NCI-H2029 treated with DMSO at 0.1 percent for 48 hours (cell line): ENCODE results near the gene DEFB121.
"Not testable (repeated sequence)": the region's sequence is repeated elsewhere in the genome, so short reads cannot be mapped to it uniquely, and the experiment has no call there.

Experiments
- DNase-seq: peaks from one replicate; lab custom pipeline; 2025; lab: John Stamatoyannopoulos, UW

Gene DEFB121

GRCh38 chr20:31406115-31406514, at the start of gene DEFB121:
DEFB121 (minus strand) TSS chr20:31406215; CDS start chr20:31406152, 63 bp downstream.
- DNase-seq, result no peak

GRCh38 chr20:31454361-31454760, 48.3 kb upstream of the DEFB121 start:
- DNase-seq, result no peak

- DNase-seq, result no peak
Observed at GRCh38 chr20:31452575-31452974, 46.6 kb upstream of the DEFB121 start.

GRCh38 chr20:31449511-31450414, 43.7 kb upstream of the DEFB121 start:
- no peak for DNase-seq

GRCh38 chr20:31446084-31446819, 40.2 kb upstream of the DEFB121 start:
- no peak for DNase-seq

GRCh38 chr20:31440012-31440659, 34.1 kb upstream of the DEFB121 start, which contains the start of gene DEFB123:
DEFB123 (plus strand) TSS chr20:31440632; CDS start chr20:31440699, 67 bp downstream.
- DNase-seq, result no peak

- DNase-seq, result no peak
Observed at GRCh38 chr20:31430568-31431115, 24.6 kb upstream of the DEFB121 start.

- DNase-seq, result not testable (repeated sequence)
Observed at GRCh38 chr20:31427576-31427975, 21.6 kb upstream of the DEFB121 start.

- not testable (repeated sequence) for DNase-seq
Observed at GRCh38 chr20:31426891-31427551, 21.0 kb upstream of the DEFB121 start.

- no peak for DNase-seq
Observed at GRCh38 chr20:31425797-31426196, 19.8 kb upstream of the DEFB121 start.

GRCh38 chr20:31418307-31418706, 12.3 kb upstream of the DEFB121 start:
- DNase-seq, result no peak

- DNase-seq, result no peak
Observed at GRCh38 chr20:31415653-31416052, 9.6 kb upstream of the DEFB121 start.

- DNase-seq, result no peak
Observed at GRCh38 chr20:31414381-31414780, 8.4 kb upstream of the DEFB121 start.

GRCh38 chr20:31410011-31410410, 4.0 kb upstream of the DEFB121 start:
- no peak for DNase-seq

- DNase-seq, result no peak
Observed at GRCh38 chr20:31403886-31404285, 2.1 kb downstream of the DEFB121 start.

GRCh38 chr20:31394900-31395299, 11.1 kb downstream of the DEFB121 start:
- DNase-seq, result no peak

GRCh38 chr20:31392836-31393235, 13.2 kb downstream of the DEFB121 start:
- no peak for DNase-seq

- no peak for DNase-seq
Observed at GRCh38 chr20:31390490-31390889, 15.5 kb downstream of the DEFB121 start, which contains the start of gene DEFB119. DEFB119 (minus strand) TSS chr20:31390590; CDS start chr20:31390483, 107 bp downstream.

GRCh38 chr20:31374346-31374745, 31.7 kb downstream of the DEFB121 start:
- no peak for DNase-seq

GRCh38 chr20:31368301-31368700, 37.7 kb downstream of the DEFB121 start, which contains the start of gene DEFB118:
DEFB118 (plus strand) TSS chr20:31368601; CDS start chr20:31368651, 50 bp downstream.
- no peak for DNase-seq

- DNase-seq, result not testable (repeated sequence)
Observed at GRCh38 chr20:31364272-31364671, 41.7 kb downstream of the DEFB121 start.
